Esophagus mucosa (tissue), 1 donor: ENCODE data around the gene HNRNPF. TPM values are rescaled to one million over a fixed set of nuclear protein-coding genes. Genes with fewer than 3 reads are reported as not detected.

Experiments used
- ATAC-seq: fragments of 200-7000 bp; cut with Tn5 transposase; one replicate; pipeline ENCODE4 v1.9.1; 2020
- total RNA-seq: library from RNA; stranded (reverse); gene quantifications from one replicate; pipeline ENCODE4 v1.2.4, GENCODE V29; 2023
- donor health status: DM: yes; HTN: yes; CAD: no.

HNRNPF gene
- total RNA-seq, 1 donor from 2014 or later: 170 TPM

DNA sequence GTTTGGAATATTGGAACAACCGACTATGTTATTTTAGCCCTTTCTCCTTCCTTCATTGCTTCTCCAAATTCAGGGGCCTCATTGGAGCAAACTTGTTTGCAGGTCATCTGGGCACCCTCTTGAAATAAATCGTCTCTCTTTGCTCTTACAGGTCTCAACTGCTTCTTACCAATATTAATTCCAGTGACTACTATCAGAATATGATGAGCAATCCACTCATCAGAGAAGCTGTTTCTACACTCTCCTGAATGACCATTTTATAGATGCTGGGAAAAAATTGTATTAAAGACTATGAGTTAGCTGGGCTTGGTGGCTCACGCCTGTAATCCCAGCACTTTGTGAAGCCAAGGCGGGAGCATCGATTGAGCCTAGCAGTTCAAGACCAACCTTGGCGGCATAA is 12.5 kb upstream of the HNRNPF start:
- no peak for ATAC-seq

DNA sequence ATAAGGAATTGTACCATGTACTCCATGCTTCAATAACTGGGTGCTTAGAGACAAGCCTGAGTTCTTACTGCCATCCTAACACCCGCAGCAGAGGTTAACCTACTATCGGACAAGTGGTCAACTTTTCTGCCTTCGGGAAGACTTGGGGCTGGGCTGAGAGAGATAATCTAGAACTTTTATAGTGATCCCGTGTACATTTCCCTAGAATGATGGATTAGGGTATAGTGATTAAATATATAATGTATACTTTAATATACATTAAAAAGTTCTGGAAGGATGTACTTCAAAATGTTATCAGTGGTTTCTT is 12.2 kb upstream of the HNRNPF start:
- no peak for ATAC-seq

DNA sequence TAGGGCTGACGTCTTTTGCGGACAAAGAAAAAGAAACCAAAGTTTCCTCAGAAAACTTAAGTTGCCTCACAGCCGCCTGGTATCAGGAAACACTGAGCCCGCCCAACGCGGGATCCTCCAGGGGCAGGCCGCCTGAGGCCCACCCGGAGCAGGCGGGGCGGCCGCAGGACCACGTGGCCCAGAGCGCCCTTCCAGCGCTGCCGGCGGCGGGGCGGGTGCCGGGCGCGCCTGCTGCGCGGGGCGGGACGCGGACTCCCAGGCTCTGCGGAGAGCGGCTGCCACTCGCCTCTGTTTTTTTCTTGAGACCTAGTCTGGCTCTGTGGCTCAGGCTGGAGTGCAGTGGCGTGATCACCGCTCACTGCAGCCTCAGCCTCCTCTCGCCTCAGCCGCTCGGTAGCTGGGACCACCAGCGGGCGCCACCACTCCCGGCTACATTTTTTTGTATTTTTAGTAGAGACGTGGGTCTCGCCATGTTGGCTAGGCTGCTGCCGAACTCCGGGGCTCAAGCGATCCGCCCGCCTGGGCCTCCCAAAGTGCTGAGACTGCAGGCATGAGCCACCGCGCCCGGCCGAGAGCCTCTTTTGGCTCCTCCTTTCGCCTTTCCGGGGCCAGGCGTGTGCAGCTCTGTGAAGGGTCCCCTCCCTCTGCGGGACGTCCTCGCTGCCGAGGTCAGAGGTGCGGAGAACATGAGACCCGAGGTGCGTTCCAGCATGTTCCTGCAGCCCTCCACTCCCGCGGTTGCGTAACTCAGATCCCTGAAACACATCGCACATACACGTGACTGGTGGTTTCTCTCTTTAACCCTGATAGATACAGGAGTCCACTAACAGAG is 11.6 kb upstream of the HNRNPF start:
- ATAC-seq: peak; percentile 87

DNA sequence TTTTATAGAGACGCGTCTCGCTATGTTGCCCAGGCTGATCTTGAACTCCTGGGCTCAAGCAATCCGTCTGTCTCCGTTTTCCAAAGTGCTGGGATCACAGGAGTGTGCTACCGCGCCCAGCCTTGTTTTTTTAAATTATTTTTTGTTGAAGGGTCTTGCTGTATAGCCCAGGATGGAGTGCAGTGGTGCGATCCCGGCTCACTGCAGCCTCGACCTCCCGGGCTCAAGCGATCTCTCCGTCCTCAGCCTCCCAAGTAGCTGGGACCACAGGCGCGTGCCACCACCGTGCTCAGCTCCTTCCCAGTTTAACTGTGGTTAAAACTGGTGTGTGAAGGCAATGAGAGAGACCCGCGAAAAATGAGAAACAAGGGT is 11.0 kb upstream of the HNRNPF start:
- no peak for ATAC-seq

DNA sequence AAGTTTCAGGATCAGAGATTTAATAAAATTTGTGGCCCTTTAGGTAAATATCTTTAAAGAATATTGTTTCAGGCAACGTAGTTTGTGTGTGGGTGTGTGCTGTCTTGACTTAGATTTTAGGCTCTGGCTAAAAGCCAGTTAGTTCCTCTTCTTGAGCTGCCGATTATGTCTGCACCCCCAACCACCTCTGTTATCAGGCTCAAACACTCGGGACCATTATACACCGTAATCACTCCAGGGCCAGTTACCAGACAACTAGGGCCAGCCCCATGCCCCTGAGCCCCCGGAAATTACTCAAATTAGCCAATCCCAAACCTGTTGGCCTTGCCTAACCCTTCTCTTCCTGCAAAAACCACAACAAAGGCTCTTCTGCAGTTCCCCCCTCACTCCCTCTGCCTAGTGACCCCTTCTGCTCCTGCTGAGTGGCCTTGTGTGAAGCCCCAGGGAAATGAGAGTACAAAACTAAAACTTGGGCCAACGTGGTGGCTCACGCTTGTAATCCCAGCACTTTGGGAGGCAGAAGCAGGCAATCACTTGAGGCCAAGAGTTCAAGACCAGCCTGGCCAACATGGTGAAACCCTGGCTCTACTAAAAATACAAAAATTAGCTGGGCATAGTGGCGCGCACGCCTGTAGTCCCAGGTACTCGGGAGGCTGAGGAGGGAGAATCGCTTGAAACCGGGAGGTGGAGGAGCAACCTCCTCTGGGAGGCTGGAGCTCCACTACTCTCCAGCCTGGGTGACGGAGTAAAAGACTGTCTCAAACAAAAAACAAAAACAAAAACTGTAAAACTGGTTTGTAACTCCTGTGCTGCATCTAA is 9.2 kb upstream of the HNRNPF start:
- ATAC-seq: peak; percentile 21

DNA sequence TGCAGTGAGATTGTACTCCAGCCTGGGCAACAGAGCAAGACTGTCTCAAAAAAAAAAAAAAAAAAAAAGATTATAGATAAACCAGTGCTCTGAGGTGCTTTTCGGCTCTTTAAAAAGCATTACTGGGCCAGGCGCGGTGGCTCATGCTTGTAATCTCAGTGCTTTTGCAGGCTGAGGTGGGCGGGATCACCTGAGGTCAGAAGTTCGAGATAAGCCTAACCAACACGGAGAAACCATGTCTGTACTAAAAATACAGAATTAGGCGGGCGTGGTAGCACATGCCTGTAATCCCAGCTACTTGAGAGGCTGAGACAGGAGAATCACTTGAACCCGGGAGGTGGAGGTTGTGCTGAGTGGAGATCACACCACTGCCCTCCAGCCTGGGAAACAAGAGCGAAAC is 6.6 kb upstream of the HNRNPF start:
- ATAC-seq: no peak

DNA sequence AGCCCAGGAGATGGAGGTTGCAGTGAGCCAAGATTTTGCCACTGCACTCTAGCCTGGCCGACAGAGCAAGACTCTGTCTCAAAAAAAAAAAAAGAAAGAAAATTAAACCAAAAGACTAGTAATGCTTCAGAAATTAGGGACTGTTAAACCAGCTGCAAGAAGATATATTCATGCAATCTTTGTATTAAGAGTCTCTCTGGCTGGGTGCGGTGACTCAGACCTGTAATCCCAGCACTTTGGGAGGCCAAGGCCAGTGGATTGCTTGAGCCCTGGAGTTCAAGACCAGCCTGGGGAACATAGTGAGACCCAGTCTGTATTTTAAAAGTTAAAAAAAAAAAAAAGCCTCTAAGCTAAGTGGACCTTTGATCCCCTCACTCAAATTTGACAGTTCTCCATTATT is 2.5 kb upstream of the HNRNPF start:
- ATAC-seq: no peak

DNA sequence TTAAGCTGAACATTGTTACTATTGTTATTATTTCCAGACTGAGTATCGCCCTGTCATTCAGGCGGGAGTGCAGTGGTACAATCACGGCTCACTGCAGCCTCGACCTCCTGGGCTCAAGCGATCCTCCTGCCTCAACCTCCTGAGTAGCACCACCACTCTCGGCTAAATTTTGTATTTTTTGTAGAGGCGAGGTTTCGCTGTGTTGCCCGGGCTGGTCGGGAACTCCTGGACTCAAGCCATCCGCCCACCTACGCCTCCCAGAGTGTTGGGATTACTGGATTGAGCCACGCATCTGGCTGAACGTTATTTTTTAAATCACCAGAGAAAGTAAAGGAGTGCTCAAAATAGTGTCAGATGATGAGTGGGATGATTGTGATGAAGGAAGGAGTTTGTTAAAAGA is 1.4 kb upstream of the HNRNPF start:
- ATAC-seq: no peak

DNA sequence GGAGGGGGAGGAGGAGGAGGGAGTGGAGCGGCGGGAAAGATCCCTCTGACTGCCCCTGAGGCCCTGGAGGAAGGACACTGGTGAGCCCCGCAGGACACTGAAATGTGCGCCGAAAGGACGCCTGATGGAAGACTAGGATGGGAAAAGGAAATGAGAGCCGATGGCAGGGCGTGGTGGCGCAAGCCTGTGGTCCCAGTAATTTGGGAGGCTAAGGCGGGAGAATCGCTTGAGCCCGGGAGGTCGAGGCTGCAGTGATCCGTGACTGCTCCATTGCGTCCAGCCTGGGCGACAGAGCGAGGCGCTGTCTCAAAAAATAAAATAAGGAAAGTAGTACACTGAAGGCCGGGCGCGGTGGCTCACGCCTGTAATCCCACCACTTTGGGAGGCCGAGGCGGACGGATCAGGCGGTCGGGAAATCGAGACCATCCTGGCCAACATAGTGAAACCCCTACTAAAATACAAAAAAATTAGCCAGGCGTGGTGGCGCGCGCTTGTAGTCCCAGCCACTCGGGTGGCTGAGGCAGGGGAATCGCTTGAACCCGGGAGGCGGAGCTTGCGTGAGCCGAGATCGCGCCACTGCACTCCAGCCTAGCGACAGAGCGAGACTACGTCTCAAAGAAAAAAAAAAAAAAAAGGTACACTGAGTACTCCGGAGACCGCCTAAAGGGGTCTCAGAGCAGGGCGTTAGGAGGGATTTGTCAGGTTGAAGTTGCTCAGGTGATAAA is 561 bp upstream of the HNRNPF start:
- ATAC-seq: no peak

DNA sequence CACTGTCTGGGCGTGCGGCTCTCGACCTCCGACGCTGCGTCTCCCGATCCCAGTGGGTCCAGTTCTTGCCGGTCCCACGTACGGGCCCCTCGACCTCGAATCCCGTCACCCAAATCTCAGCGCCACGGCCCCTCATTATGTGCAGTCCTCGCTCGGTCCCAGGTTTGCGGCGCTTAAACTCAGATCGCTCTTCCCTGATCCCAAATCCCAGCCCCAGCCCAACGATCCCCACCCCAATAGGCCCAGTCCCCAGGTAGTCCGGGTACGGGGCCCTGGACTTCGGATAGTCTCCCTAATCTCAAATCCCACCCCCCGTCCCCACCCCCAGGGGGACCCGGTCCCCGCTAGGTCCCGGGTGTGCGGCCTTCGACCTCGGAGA is 666 bp downstream of the HNRNPF start:
- no peak for ATAC-seq

DNA sequence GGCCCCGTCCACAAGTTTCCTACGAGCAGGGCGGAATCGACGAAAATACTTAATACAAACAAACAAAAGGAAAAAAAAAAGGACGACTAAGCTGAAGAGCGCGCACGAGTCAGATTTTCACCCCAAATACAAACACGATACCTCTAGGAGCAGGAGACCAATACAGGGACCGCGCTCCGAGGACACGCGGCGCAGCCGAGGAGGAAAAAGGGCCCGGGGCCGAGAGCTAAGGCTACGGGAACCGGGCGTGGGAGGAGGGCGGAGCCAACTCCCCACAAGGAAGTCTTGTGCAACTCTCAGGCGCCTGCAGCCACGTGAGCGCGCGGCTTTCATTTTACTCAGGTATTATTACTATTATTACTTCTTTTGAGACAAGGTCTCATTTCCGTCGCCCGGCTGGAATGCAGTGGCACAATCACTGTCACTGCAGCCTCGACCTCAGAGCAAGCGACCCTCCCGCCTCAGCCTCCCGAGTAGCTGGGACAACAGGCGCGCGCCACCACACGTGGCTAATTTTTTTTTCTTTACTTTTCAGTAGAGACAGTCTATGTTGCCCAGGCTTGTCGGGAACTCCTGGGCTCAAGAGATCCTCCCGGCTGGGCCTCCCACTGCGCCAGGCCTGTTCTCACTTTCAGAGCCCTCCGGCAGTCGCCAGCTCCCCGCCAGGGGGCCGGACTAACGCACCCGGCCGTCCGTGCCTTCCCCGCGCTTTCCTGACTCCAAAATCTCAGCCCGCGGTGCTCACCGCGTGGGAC is 1.2 kb downstream of the HNRNPF start:
- peak; percentile 76 for ATAC-seq

DNA sequence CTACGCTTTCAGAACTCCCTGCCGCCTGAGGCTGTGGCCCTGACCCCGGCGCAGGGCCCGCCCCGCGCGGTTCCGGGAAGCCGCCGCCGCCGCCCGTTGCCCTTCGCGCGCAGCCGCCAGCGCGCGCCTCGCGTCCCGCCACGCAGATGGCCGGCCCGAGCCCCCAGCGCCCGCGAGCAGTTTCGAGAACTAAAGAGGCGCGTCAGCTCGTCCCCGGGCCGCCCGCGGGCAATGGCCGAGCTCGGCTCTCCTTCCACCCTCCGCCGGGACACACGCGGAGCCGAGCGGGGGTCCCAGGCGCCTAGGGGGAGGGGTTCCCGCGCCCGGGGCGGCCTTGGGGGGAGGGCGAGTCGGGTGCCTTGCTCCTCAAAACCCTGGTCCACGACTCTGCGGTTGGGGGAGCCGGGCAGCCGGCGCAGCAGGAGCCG is 1.8 kb downstream of the HNRNPF start:
- peak; percentile 30 for ATAC-seq

DNA sequence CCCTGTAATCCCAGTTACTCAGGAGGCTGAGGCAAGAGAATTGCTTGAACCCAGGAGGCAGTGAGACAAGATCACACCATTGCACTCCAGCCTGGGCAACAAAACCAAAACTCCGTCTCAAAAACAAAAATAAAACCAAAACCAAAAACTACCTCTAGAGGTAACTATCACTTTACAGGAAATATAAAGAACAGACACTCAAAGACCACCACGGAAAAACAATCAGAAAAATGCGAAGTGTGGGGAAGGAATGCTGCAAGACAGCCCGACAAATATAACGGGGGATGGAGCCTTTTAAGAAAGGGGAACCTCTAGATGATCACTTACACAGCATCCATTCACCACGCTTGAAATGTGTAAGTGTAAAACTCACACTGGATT is 4.3 kb downstream of the HNRNPF start:
- no peak for ATAC-seq

DNA sequence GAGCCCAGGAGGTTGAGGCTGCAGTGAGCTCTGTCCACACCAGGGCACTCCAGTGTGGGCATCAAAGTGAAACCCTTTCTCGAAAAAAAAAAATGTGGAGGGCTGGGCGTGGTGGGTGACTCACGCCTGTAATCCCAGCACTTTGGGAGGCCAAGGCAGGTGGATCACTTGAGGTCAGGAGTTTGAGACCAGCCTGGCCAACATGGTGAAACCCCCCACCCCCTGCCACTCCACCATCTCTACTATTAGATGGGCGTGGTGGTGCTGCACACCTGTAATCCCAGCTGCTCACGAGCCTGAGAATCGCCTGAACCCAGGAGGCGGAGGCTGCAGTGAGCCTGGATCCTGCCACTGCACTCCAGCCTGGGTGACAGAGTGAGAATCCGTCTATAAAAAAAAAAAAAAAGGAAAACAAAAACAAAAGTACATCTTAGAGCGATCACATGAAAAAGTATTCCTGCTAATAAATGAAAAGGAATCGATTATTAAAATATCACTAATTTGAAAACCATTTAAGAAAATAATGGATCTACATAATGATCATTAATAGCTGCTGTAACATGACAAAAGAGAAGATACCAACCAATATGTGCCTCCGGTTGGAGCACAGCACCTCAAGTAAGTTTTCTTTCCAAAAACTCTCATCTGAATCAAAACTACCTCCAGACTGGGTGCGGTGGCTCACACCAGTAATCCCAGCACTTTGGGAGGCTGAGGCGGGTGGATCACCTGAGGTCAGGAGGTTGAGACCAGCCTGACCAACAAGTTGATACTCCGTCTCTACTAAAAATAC is 4.9 kb downstream of the HNRNPF start:
- no peak for ATAC-seq

DNA sequence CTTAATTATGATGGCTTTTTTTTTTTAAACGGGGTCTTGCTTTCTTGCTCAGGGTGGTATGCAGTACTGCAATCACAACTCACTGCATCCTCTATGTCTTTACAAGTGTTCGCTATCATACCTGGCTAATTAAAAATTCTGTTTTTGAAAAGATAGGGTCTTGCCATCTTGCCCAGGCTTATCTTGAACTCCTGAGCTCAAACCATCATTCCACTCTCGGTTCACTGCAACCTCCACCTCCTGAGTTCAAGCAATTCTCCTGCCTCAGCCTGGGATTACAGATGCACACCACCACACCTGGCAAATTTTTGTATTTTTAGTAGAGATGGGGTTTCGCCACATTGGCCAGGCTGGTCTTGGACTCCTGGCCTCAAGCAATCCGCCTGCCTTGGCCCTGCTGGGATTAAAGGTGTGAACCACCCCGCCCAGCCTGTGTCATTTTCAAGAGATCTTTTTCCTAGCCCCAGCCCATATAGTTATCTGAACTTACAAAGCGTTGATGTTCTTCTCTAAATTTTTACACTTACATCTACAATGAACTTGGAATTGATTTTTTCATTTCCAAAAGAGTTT is 6.0 kb downstream of the HNRNPF start:
- ATAC-seq: no peak

DNA sequence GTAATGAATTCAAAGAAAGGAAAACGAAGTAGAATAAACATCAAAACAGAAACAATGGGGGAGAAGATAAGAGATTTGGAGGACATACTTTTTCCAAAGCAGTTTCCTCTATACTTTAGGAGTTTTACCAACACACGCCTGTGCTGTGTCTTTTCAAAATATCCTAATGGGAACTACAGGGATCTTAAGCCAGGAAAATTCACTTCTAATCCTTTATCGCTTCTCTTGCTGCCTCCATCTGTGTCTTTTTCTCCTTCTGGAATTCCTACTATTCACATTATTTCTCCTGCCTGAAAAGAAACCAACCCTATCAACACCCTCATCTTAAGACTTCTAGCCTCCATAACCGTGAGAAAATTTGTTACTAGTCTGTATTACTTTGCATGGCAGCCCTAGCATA is 6.8 kb downstream of the HNRNPF start:
- ATAC-seq: no peak

DNA sequence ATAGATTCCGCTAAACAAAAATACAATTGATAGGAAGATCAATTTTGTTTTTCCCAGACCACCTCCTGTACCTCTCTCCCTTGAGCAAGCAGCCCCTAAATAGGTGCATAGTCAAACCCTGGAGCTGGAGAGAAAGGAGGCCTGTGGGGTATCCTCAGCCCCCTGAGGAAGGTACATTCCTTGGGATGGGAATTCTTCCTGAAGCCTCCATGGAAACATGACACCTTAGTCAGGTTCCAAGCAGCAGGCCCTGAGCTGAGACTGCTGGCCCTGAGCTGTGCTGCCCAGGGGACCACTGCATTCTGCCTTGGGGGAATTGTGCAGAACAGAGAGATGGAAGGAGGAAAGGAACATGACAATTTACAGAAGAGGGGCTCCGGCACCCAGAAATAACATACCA is 7.4 kb downstream of the HNRNPF start:
- ATAC-seq: no peak

DNA sequence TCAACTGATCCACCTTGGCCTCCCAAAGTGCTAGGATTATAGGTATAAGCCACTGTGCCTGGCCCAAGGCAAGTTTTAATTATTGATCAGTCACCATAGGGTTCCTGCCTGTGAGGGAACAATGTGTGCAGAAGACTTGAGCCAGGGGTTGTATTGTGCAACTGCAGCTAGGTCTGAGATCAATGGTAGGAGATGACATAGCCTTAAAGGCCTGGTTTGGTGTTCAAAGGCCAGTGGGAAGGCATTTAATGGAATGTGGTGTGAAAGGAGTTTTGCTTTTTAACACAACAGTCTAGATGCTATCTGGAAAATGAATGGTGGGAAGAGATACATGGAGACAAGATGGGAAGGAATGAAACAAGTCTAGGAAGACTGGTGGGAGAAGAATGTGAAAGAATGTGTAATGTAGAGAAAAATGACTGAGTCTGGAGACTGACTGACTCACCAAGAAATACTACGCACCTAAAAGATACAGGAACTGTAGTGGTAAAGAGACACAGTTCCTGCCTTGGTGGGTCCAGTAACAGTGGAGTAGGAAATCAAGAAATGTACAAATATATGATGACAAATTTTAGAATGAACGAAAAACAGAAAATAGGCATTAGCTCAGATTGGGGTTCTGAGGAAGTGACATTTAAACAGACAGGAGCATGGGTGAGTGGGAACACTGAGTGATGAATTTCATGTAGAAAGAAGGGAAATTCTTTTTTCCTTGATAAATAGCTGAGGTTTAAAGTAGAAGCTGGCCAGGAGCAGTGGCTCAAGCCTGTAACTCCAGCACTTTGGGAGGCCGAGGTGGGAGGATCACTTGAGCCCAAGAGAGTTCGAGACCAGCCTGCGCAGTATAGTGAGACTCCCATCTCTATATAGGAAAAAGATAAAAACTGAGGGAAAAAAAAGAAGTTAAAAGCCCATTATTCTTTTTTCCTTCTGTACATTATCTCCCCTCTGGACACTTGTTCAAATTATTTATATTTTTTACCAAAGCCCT is 9.4 kb downstream of the HNRNPF start:
- ATAC-seq: no peak

DNA sequence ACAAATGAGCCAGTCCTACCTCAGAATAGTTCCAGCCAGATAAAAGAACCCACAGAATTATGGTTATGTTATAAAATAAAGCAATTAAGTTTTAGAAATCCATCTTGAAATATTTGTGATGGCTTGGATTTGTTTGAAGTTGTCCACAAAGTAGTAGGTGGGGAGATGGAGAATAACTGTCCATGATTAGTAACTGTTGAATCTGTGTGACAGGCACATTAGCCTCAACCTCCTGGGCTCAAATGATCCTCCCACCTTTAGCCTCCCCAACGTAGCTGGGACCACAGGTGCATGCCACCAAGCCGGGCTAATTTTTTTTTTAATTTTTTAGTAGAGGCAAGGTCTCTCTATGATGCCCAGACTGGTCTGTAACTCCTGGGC is 10.1 kb downstream of the HNRNPF start:
- ATAC-seq: no peak

DNA sequence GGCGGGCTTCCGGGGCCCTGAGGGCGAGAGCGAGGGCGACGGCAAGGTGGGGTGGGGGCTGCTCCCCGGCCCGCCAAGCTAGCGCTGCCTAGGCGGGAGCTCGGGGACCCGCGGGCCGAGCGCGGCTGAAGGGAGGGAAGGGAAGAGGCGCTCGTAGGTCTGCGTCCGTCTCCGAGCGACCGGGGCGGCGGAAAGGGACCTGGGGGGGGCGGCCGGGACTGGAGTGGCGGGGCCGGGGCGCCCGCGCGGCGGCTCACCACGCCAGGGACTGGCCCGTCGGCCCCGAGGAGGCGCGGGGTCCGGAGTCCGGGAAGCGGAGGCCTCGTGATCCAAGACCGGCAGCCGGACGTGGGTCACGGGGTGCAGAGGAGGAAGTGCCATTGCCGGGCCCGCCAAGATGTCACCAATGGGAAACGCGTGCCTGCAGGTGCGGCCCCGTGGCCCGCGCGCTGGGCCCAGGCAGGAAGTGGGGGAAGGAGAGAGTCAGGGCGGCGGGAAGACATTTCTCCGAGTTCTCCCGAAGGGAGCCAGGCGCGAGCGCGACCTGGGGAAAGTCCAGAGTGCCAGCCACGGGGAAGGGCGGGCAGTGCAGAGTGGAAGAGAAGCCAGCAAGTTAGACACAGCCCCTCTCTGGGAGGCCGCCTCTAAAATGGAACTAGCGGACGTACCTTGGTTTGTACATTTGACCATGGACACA is 11.9 kb downstream of the HNRNPF start:
- ATAC-seq: peak; percentile 91
